Calu3 (cell line): ENCODE measurements around the gene LRMDA. TPM values are rescaled to one million over a fixed set of nuclear protein-coding genes. Genes with fewer than 3 reads are reported as not detected.

ENCODE experiments used
- BruUV-seq: library from RNA; stranded (reverse); fragments of 400-500 nt; replicated peaks from 2 replicates; lab custom pipeline; 2021; lab: Mats Ljungman, UMichigan
- CTCF ChIA-PET: fragments of 300-600 bp; sonication (Branson Sonifier 250); formaldehyde crosslinking; loops from one replicate; lab custom pipeline; 2022; ENCODE audit warnings: antibody characterized with exemption; lab: Charles Lee
- DNase-seq: peaks from one replicate; pipeline ENCODE4 v3.0.0; 2022
- H3K27ac Mint-ChIP-seq: one replicate; pipeline ENCODE4 v1.8.0; 2022; ENCODE audit warnings: mixed read lengths; ENCODE audit not compliant: unreplicated experiment
- H3K27me3 Mint-ChIP-seq: one replicate; pipeline ENCODE4 v1.8.0; 2022; ENCODE audit warnings: mixed read lengths; ENCODE audit not compliant: unreplicated experiment
- H3K36me3 Mint-ChIP-seq: one replicate; pipeline ENCODE4 v1.8.0; 2022; ENCODE audit warnings: mild to moderate bottlenecking, moderate library complexity, mixed read lengths; ENCODE audit not compliant: insufficient read depth, unreplicated experiment
- H3K4me1 Mint-ChIP-seq: one replicate; pipeline ENCODE4 v1.8.0; 2022; ENCODE audit warnings: mild to moderate bottlenecking, low read depth, mixed read lengths; ENCODE audit not compliant: unreplicated experiment
- H3K4me3 Mint-ChIP-seq: one replicate; pipeline ENCODE4 v1.8.0; 2022; ENCODE audit warnings: mild to moderate bottlenecking, low read depth, moderate library complexity, mixed read lengths; ENCODE audit not compliant: unreplicated experiment
- H3K9me3 Mint-ChIP-seq: one replicate; pipeline ENCODE4 v1.8.0; 2022; ENCODE audit warnings: low read depth, mixed read lengths; ENCODE audit not compliant: unreplicated experiment
- intact Hi-C: fragments of 100-400 bp; cut with micrococcal nuclease; formaldehyde crosslinking; loops from one replicate; pipeline ENCODE4 v1.10.0; 2022; ENCODE audit not compliant: unreplicated experiment
- total RNA-seq: library from RNA; stranded (reverse); gene quantifications from 2 replicates; pipeline ENCODE4 v1.2.3, GENCODE V29; 2022
- TF ChIP-seq, protein P1 (sequence below): fragments of 200-600 bp; IDR thresholded peaks from one replicate; pipeline ENCODE4 v1.8.0; 2022; ENCODE audit warnings: antibody characterized with exemption; ENCODE audit not compliant: unreplicated experiment

LRMDA gene
- total RNA-seq, 1 experiment from 2014 or later: 7.6 TPM

DNA sequence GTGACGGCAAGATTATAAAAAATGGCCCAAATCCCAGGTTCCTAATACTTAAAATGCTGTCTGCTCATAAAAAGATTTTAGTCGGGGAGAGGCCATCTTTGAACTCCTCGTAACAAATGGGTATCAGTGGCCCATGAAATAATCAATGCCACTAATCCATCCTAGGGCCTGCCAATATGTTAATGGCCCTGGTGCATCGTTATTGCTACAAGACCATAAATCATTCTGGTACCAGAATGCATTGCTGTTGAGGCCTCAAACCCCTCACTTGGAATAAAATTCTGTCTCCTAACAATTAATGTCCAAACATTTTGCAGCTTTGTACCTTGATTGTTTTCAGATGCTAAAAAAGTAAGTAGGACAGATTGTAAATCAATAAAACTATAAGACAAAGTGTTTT lies 290.6 kb downstream of the LRMDA start:
- TF ChIP-seq, protein P1, sequence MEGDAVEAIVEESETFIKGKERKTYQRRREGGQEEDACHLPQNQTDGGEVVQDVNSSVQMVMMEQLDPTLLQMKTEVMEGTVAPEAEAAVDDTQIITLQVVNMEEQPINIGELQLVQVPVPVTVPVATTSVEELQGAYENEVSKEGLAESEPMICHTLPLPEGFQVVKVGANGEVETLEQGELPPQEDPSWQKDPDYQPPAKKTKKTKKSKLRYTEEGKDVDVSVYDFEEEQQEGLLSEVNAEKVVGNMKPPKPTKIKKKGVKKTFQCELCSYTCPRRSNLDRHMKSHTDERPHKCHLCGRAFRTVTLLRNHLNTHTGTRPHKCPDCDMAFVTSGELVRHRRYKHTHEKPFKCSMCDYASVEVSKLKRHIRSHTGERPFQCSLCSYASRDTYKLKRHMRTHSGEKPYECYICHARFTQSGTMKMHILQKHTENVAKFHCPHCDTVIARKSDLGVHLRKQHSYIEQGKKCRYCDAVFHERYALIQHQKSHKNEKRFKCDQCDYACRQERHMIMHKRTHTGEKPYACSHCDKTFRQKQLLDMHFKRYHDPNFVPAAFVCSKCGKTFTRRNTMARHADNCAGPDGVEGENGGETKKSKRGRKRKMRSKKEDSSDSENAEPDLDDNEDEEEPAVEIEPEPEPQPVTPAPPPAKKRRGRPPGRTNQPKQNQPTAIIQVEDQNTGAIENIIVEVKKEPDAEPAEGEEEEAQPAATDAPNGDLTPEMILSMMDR: no peak
- BruUV-seq: no TSS peak
- DNase-seq: no peak
- H3K36me3 Mint-ChIP-seq: no peaks in the 10 kb centered on the region
- intact Hi-C loops: no loop called here
- no peak overlapping the region for H3K27ac Mint-ChIP-seq
- H3K9me3 Mint-ChIP-seq: no peaks in the 10 kb centered on the region
- H3K4me3 Mint-ChIP-seq: no peak overlapping the region
- H3K4me1 Mint-ChIP-seq: no peaks in the 10 kb centered on the region
- H3K27me3 Mint-ChIP-seq: peaks cover 21% of the 10 kb centered on the region
- CTCF ChIA-PET: no interaction called here

- no peaks in the 10 kb centered on the region for H3K9me3 Mint-ChIP-seq
- no peak for DNase-seq
- no TSS peak for BruUV-seq
- H3K27me3 Mint-ChIP-seq: peaks cover 23% of the 10 kb centered on the region
- no peak overlapping the region for H3K4me3 Mint-ChIP-seq
- TF ChIP-seq, protein P1: no peak
- intact Hi-C loops: no loop called here
- CTCF ChIA-PET: no interaction called here
- H3K27ac Mint-ChIP-seq: no peak overlapping the region
- H3K4me1 Mint-ChIP-seq: no peaks in the 10 kb centered on the region
- H3K36me3 Mint-ChIP-seq: no peaks in the 10 kb centered on the region
Observed at GRCh38 chr10:75722609-75723008, 291.2 kb downstream of the LRMDA start.

DNA sequence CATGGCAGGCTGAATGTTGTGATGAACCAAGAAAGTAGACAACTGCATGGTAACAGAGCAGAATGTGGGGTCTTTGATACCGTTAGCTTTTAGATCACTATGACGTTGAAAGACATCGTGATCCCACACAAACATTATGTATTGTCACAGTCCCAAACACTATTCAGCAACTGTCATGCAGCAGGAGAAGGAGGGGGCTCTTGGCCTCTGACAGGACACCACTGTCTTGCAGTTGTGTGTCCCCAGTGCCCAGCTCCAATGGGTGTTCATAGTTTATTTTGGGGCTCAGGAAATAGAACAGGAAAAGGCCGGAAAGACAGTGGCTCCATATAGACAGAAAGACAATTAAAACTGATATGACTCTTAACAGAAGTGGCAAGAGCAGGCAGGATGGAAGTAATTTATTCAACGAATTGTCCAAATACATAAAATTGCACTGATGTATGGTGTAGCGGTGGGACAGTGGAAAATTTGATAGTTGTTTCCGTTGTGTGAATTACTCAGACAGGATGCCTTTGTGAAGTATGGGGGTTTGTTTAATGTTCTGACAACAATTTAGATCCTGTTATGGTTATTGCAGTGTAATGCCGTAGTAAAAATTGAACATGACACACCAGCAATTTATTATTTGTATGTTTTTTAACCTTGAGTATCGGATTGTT lies 292.0 kb downstream of the LRMDA start:
- no peak for DNase-seq
- CTCF ChIA-PET: no interaction called here
- H3K9me3 Mint-ChIP-seq: no peaks in the 10 kb centered on the region
- TF ChIP-seq, protein P1: no peak
- H3K36me3 Mint-ChIP-seq: no peaks in the 10 kb centered on the region
- H3K27ac Mint-ChIP-seq: no peak overlapping the region
- BruUV-seq: no TSS peak
- intact Hi-C loops: no loop called here
- no peaks in the 10 kb centered on the region for H3K4me1 Mint-ChIP-seq
- peaks cover 31% of the 10 kb centered on the region for H3K27me3 Mint-ChIP-seq
- H3K4me3 Mint-ChIP-seq: no peak overlapping the region

DNA sequence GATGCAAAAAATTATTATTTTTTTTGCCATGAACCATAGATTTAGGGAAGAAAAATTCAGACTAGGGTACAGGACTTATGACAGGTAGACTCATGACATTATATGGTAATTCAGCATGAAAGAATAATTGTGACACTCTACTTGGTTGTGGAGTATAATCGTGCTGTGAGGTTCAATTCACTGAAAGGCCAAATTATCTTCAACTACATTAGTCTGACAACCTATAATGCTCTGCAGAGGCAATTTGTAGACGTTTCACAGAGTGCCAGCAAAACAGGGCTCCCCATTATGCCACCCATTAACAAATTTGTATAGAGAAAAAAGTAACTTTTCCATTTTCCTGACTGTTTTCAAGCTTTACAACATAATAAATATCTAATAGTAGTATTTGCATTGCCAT lies 292.6 kb downstream of the LRMDA start:
- CTCF ChIA-PET: no interaction called here
- Mint-ChIP-seq H3K36me3 (no peaks in the 10 kb centered on the region), H3K4me1 (no peaks in the 10 kb centered on the region), H3K9me3 (no peaks in the 10 kb centered on the region), H3K27ac (no peak overlapping the region), H3K4me3 (no peak overlapping the region), H3K27me3 (peaks cover 37% of the 10 kb centered on the region)
- intact Hi-C loops: no loop called here
- no peak for DNase-seq
- no TSS peak for BruUV-seq
- TF ChIP-seq, protein P1: no peak
